HEK293 (cell line): ENCODE data around the gene DNAJC22.

Experiments used
- YY1 ChIP-seq: fragments of 450-650 bp; formaldehyde crosslinking; IDR thresholded peaks from 2 replicates; pipeline ENCODE4 v1.5.1; 2018; ENCODE audit warnings: missing biosample characterization, missing genetic modification characterization
- ZNF449 ChIP-seq: fragments of 450-650 bp; formaldehyde crosslinking; IDR thresholded peaks from 2 replicates; pipeline ENCODE4 v1.5.1; 2017; ENCODE audit warnings: missing biosample characterization, mild to moderate bottlenecking, missing genetic modification characterization, moderate library complexity

- TF ChIP-seq ZNF449 (tag by site-specific recombination) (no peak), YY1 (tag by site-specific recombination) (no peak)
These were observed 42.5 kb upstream of the DNAJC22 start for GRCh38 chr12:49304161-49304560.
